ENCODE measurements around the gene CDCA3.

GRCh38 chr12:6852651-6853354 is 1.7 kb upstream of the CDCA3 start:
- TF ChIP-seq CTCF (conservative IDR thresholded peaks at IDR 0.05; ENCODE audit: low read depth in 2 of 2) (no peak), EZH2phosphoT487 (IDR thresholded peaks at IDR 0.05; ENCODE audit: unreplicated experiment) (no peak), REST (IDR thresholded peaks at IDR 0.05; ENCODE audit: unreplicated experiment) (no peak), POLR2AphosphoS5 (IDR thresholded peaks at IDR 0.05; ENCODE audit: low read depth) (no peak), EZH2 (IDR thresholded peaks at IDR 0.05; ENCODE audit: low read depth, unreplicated experiment) (no peak), CREB1 (CRISPR knock-in tag; IDR thresholded peaks at IDR 0.05; ENCODE audit: low read depth) (no peak), NANOG (IDR thresholded peaks at IDR 0.05; ENCODE audit: borderline replicate concordance) (no peak), ZNF462 (CRISPR knock-in tag; IDR thresholded peaks at IDR 0.05) (no peak)

Measured in GM23338 (cell line).